ENCODE results near the gene FGA.

DNA sequence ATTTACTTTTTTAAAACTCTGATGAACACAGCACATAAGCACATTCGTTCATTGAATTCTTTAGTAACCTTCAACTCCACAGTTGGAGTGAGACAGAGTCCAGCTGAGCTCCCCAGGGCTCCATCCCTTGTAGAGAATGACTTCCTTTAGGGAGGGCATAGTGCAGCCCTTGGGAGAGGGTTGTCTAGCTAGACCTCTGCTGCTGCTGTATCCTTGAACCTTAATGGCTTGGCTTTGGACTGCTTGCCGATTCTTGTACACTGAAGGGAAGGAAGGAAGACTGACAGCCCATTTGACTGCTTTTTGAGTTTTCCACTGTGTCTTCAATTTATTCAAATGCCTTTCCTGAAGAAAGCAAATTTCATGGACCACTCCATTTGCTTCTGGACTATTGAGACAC lies 41.3 kb upstream of the FGA start:
- TF ChIP-seq, protein P1, sequence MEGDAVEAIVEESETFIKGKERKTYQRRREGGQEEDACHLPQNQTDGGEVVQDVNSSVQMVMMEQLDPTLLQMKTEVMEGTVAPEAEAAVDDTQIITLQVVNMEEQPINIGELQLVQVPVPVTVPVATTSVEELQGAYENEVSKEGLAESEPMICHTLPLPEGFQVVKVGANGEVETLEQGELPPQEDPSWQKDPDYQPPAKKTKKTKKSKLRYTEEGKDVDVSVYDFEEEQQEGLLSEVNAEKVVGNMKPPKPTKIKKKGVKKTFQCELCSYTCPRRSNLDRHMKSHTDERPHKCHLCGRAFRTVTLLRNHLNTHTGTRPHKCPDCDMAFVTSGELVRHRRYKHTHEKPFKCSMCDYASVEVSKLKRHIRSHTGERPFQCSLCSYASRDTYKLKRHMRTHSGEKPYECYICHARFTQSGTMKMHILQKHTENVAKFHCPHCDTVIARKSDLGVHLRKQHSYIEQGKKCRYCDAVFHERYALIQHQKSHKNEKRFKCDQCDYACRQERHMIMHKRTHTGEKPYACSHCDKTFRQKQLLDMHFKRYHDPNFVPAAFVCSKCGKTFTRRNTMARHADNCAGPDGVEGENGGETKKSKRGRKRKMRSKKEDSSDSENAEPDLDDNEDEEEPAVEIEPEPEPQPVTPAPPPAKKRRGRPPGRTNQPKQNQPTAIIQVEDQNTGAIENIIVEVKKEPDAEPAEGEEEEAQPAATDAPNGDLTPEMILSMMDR (optimal IDR thresholded peaks at IDR 0.05 in 1 of 3, IDR thresholded peaks at IDR 0.05 in 1 of 3, conservative IDR thresholded peaks at IDR 0.05 in 1 of 3; ENCODE audit: extremely low read depth in 1 of 3, insufficient read depth in 2 of 3, low read length in 3 of 3), result no peak
- TF ChIP-seq EZH2 (IDR thresholded peaks at IDR 0.05; ENCODE audit: low read length), result no peak

Data from keratinocyte (primary cell).